Measurements from ENCODE around the gene HNMT.

DNA sequence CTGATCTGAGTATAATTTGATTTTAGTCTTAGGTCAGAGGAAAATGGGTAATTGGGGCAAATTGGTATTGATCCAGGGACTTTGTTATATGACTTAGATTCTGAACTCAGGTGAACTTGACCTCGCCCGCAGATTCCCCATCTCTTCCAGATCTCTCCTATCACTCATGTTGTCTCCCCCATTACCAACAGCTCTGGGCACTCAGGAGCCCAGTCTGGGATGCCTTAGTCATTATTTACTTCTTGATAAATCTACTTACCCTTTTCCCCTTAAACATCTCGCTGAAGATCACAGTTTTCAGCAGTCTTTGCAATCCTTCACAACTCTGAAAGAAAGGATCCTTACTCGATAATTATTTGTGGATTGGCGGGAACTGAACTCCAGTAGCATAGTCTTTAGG lies 19.6 kb upstream of the HNMT start:
- TF ChIP-seq, protein P1, sequence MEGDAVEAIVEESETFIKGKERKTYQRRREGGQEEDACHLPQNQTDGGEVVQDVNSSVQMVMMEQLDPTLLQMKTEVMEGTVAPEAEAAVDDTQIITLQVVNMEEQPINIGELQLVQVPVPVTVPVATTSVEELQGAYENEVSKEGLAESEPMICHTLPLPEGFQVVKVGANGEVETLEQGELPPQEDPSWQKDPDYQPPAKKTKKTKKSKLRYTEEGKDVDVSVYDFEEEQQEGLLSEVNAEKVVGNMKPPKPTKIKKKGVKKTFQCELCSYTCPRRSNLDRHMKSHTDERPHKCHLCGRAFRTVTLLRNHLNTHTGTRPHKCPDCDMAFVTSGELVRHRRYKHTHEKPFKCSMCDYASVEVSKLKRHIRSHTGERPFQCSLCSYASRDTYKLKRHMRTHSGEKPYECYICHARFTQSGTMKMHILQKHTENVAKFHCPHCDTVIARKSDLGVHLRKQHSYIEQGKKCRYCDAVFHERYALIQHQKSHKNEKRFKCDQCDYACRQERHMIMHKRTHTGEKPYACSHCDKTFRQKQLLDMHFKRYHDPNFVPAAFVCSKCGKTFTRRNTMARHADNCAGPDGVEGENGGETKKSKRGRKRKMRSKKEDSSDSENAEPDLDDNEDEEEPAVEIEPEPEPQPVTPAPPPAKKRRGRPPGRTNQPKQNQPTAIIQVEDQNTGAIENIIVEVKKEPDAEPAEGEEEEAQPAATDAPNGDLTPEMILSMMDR (conservative IDR thresholded peaks at IDR 0.05): no peak
- no peak for TF ChIP-seq EZH2 (IDR thresholded peaks at IDR 0.05; ENCODE audit: low read depth)

All from PC-9 (cell line).